GM19025 (cell line): ENCODE results near the gene VPS4B.
A peak's percentile ranks its signal among the peaks of the same experiment; 100 is the strongest.
"Not testable (repeated sequence)": the region's sequence is repeated elsewhere in the genome, so short reads cannot be mapped to it uniquely, and the experiment has no call there.

Experiments used
- ATAC-seq: cut with Tn5 transposase; IDR thresholded peaks from one replicate; pipeline ENCODE4 v1.9.1; 2021; ENCODE audit warnings: mild to moderate bottlenecking, low read depth, moderate library complexity; ENCODE audit not compliant: unreplicated experiment

VPS4B gene

GRCh38 chr18:63422087-63422863, at the start of gene VPS4B:
Gene VPS4B, minus strand, starts transcription at chr18:63422476. Its CDS starts 217 bp downstream, at chr18:63422259.
- ATAC-seq: peak; percentile 93

GRCh38 chr18:63470751-63471150, 48.5 kb upstream of the VPS4B start:
- ATAC-seq: no peak

GRCh38 chr18:63468575-63468974, 46.3 kb upstream of the VPS4B start:
- no peak for ATAC-seq

GRCh38 chr18:63467699-63468098, 45.4 kb upstream of the VPS4B start:
- ATAC-seq: no peak

GRCh38 chr18:63465059-63465458, 42.8 kb upstream of the VPS4B start:
- no peak for ATAC-seq

GRCh38 chr18:63464434-63464833, 42.2 kb upstream of the VPS4B start:
- no peak for ATAC-seq

- no peak for ATAC-seq
Observed at GRCh38 chr18:63460414-63460813, 38.1 kb upstream of the VPS4B start.

- ATAC-seq: no peak
Observed at GRCh38 chr18:63457977-63458376, 35.7 kb upstream of the VPS4B start.

- ATAC-seq: no peak
Observed at GRCh38 chr18:63454497-63454896, 32.2 kb upstream of the VPS4B start.

GRCh38 chr18:63452751-63453150, 30.5 kb upstream of the VPS4B start:
- ATAC-seq: not testable (repeated sequence)

GRCh38 chr18:63451799-63452660, 29.8 kb upstream of the VPS4B start:
- ATAC-seq: no peak

- no peak for ATAC-seq
Observed at GRCh38 chr18:63449426-63449825, 27.1 kb upstream of the VPS4B start.

- ATAC-seq: no peak
Observed at GRCh38 chr18:63447066-63447465, 24.8 kb upstream of the VPS4B start.

GRCh38 chr18:63446266-63446665, 24.0 kb upstream of the VPS4B start:
- ATAC-seq: no peak

GRCh38 chr18:63445037-63445436, 22.8 kb upstream of the VPS4B start:
- no peak for ATAC-seq

- no peak for ATAC-seq
Observed at GRCh38 chr18:63444580-63444979, 22.3 kb upstream of the VPS4B start.

GRCh38 chr18:63443829-63444228, 21.6 kb upstream of the VPS4B start:
- ATAC-seq: no peak

GRCh38 chr18:63440881-63441280, 18.6 kb upstream of the VPS4B start:
- no peak for ATAC-seq

- no peak for ATAC-seq
Observed at GRCh38 chr18:63440219-63440618, 17.9 kb upstream of the VPS4B start.

- no peak for ATAC-seq
Observed at GRCh38 chr18:63439334-63439733, 17.1 kb upstream of the VPS4B start.

- no peak for ATAC-seq
Observed at GRCh38 chr18:63438181-63438580, 15.9 kb upstream of the VPS4B start.
